Upper lobe of right lung (tissue), 1 donor: ENCODE data around the gene CACTIN. TPM values are rescaled to one million over a fixed set of nuclear protein-coding genes. Genes with fewer than 3 reads are reported as not detected.

ENCODE experiments used
- ATAC-seq: fragments of 200-7000 bp; cut with Tn5 transposase; one replicate; pipeline ENCODE4 v1.9.1; 2020; ENCODE audit warnings: mild to moderate bottlenecking, moderate library complexity
- DNase-seq: peaks from one replicate; pipeline ENCODE4 v3.0.0-alpha.2; 2020
- H3K27ac ChIP-seq: fragments of 200-600 bp; one replicate; pipeline ENCODE4 v1.8.0; 2022
- H3K27me3 ChIP-seq: fragments of 200-600 bp; one replicate; pipeline ENCODE4 v1.8.0; 2022; ENCODE audit warnings: mild to moderate bottlenecking
- H3K36me3 ChIP-seq: fragments of 200-600 bp; one replicate; pipeline ENCODE4 v1.8.0; 2022
- H3K4me1 ChIP-seq: fragments of 200-600 bp; one replicate; pipeline ENCODE4 v1.8.0; 2022
- H3K4me3 ChIP-seq: fragments of 200-600 bp; one replicate; pipeline ENCODE4 v1.8.0; 2022; ENCODE audit warnings: mild to moderate bottlenecking
- H3K9me3 ChIP-seq: fragments of 200-600 bp; one replicate; pipeline ENCODE4 v1.8.0; 2022
- intact Hi-C: fragments of 100-400 bp; cut with DNase I; formaldehyde crosslinking; loops from one replicate; pipeline ENCODE4 v1.11.0; 2022
- total RNA-seq: library from RNA; stranded (reverse); fragmentation: NEBNext Ultra II Directional; extraction: Animal tissue kit (Norgen Biotek cat#: 25700); gene quantifications from one replicate; pipeline ENCODE4 v1.2.1, GENCODE V29; 2021
- TF ChIP-seq, protein P1 (sequence below): fragments of 200-600 bp; IDR thresholded peaks from one replicate; pipeline ENCODE4 v1.8.0; 2022; ENCODE audit warnings: antibody characterized with exemption
- donor health status: DM: no; HTN: yes; CAD: no; lungs with severe emphysema.

The CACTIN gene
- total RNA-seq, 1 donor from 2014 or later = 24.3 TPM

DNA sequence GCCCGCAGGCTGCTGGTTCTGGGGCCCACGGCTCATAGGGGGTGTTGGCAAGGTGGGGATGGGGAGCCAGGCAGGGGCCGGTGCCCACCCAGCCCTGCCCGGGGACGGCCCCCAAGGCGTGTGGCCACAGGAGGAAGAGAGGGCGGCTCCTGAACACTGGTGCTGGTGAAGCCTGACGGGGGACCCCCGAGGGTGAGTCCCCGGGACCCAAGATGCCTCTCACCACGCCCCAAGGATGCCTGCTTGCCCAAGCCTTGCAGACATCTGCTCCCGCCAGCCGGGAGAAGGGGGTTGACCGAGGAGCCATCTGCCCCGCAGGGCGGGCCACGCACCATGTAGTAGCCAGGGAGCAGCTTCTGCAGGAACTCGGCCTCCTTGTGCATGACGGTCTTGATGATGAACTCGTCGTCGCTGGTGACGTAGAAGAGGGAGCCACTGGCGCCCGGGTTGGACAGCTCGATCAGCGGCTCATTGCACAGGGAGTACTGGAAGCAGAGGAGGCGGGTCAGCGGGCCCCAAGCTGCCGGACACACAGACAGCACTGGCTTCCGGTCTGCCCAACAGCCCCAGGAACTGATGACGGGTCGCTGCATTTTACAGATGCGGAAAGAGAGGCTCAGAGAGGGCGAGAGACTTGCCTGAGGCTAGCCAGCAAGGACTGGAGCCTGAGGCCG, 29.6 kb upstream of the CACTIN start:
- H3K27me3 ChIP-seq = no peaks in the 10 kb centered on the region
- TF ChIP-seq, protein P1, sequence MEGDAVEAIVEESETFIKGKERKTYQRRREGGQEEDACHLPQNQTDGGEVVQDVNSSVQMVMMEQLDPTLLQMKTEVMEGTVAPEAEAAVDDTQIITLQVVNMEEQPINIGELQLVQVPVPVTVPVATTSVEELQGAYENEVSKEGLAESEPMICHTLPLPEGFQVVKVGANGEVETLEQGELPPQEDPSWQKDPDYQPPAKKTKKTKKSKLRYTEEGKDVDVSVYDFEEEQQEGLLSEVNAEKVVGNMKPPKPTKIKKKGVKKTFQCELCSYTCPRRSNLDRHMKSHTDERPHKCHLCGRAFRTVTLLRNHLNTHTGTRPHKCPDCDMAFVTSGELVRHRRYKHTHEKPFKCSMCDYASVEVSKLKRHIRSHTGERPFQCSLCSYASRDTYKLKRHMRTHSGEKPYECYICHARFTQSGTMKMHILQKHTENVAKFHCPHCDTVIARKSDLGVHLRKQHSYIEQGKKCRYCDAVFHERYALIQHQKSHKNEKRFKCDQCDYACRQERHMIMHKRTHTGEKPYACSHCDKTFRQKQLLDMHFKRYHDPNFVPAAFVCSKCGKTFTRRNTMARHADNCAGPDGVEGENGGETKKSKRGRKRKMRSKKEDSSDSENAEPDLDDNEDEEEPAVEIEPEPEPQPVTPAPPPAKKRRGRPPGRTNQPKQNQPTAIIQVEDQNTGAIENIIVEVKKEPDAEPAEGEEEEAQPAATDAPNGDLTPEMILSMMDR = no peak
- H3K27ac ChIP-seq = no peak overlapping the region
- no peak for ATAC-seq
- no peaks in the 10 kb centered on the region for H3K4me1 ChIP-seq
- DNase-seq = no peak
- intact Hi-C loops = no loop called here
- peaks cover 51% of the 10 kb centered on the region for H3K36me3 ChIP-seq
- H3K9me3 ChIP-seq = no peaks in the 10 kb centered on the region
- no peak overlapping the region for H3K4me3 ChIP-seq

DNA sequence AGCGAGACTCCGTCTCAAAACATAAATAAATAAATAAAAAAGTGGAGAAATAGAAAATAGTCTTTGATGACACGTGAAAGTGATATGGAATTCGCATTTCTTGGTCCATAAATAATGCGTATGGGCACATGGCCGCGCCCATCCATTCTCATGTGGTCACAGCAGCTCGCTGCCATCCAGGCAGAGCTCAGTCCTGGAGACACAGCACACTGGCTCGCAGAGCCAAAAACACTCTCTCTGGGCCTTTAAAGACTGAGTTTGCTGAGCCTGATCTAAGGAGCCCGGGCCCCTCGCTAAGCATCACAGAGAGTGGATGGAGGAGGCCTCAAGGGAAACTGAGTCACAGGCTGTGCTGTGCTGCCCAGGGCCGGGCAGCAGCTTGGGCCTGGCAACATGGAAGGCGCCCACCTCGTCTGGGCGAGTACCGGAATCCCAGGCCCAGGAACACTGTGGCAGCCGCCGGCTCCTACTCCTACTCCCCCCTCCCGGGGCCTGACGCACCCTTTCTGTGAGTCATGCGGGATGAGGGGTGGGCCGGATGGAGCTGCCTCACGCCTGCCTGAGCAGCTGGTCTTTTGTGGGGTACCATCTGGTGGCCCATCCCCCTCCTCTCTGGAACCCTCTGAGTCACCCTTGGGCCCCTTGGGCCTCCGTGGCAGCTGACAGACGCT, 28.9 kb upstream of the CACTIN start:
- no peak overlapping the region for H3K4me3 ChIP-seq
- ATAC-seq = no peak
- no peak for DNase-seq
- no peaks in the 10 kb centered on the region for H3K9me3 ChIP-seq
- no peak overlapping the region for H3K27ac ChIP-seq
- H3K4me1 ChIP-seq = no peaks in the 10 kb centered on the region
- intact Hi-C loops = no loop called here
- no peaks in the 10 kb centered on the region for H3K27me3 ChIP-seq
- peaks cover 57% of the 10 kb centered on the region for H3K36me3 ChIP-seq
- TF ChIP-seq, protein P1 = no peak

DNA sequence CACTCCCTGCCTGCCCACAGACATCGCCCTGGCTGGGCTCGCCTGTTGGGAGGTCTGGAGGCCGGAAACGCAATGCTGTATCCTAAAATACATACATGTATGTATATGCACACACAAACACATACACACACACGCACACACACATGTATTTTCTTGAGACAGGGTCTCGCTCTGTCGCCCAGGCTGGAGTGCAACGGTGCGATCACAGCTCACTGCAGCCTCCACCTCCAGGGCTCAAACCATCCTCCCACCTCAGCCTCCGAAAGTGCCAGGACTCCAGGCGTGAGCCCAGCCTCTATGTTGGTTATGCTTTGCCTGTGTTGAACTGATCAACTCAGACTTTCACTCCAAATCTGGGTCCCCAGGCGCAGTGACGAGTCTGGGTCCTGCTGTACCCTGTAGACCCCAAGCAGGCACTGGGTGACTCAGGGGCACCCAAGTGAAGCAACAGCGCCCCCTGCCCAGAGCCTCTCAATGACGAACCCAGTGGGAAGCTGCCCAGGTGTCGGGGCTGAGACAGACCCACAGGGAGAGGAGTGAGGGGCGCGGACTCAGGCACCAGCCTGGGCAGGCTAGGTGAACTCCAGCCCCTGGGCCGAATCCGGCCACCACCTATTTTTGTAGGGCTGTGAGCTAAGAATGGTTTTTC, 27.4 kb upstream of the CACTIN start:
- ATAC-seq = no peak
- no peaks in the 10 kb centered on the region for H3K9me3 ChIP-seq
- intact Hi-C loops = no loop called here
- H3K4me1 ChIP-seq = no peaks in the 10 kb centered on the region
- TF ChIP-seq, protein P1 = no peak
- H3K27me3 ChIP-seq = no peaks in the 10 kb centered on the region
- no peak overlapping the region for H3K27ac ChIP-seq
- no peak for DNase-seq
- H3K36me3 ChIP-seq = peaks cover 61% of the 10 kb centered on the region
- H3K4me3 ChIP-seq = no peak overlapping the region

DNA sequence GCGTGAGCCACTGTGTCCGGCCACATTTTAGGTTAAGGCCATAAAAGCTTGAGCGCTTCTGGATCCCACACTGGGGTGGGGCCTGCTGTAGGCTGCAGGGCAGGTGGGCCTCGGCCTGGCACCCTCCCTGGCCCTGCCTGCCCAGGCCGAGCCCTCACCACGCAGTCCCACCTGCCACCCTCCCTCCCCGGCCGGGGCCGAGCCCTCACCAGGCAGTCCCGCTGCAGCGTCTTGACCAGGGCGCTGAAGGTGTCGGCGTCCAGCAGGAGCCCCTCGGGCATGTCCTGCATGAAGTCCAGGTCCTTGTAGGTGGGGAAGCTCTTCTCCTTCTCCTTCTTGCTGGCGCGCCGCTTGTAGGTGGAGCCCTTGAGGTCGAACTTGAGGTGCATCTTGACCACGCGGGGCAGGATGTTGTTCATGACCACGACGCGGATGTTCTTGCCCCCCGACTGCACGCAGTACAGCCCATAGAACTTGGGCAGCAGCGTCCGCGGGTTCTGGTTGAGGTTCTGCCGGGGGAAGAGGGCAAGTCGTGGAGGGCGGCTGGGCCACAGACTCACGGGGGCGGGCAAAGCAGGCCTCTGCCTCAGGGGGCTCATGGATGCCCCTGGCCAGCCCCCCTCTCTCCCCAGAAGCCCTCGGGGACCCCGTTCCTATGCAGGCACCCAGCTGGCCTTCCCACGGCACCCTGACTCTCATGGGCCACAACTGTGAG, 26.6 kb upstream of the CACTIN start:
- TF ChIP-seq, protein P1 = no peak
- H3K9me3 ChIP-seq = no peaks in the 10 kb centered on the region
- no peak for DNase-seq
- no peaks in the 10 kb centered on the region for H3K4me1 ChIP-seq
- no peaks in the 10 kb centered on the region for H3K27me3 ChIP-seq
- intact Hi-C loops = no loop called here
- ATAC-seq = no peak
- no peak overlapping the region for H3K27ac ChIP-seq
- no peak overlapping the region for H3K4me3 ChIP-seq
- H3K36me3 ChIP-seq = peaks cover 66% of the 10 kb centered on the region

DNA sequence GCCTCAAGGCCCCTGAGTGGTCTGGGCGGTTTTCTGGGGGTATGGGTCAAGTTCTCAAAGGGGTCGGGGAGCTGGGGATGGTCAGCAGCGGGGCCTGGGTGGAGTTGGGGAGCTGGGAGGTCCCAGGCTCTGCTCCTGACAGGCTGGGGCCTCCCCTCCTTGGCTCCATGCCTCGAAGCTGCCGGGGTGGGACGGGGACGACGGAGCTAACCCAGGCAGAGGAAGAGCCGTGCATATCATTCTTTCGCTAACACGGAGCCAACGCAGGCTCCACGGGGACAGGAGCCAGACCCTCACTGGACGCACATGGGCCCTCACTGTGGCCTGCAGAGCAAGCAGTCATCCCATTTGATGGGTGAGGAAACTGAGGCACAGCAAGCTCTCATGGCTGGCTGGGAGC, 25.8 kb upstream of the CACTIN start:
- no peak overlapping the region for H3K4me3 ChIP-seq
- ATAC-seq (no peak), DNase-seq (no peak)
- intact Hi-C loops = no loop called here
- no peaks in the 10 kb centered on the region for H3K27me3 ChIP-seq
- H3K27ac ChIP-seq = no peak overlapping the region
- H3K4me1 ChIP-seq = no peaks in the 10 kb centered on the region
- TF ChIP-seq, protein P1 = no peak
- H3K36me3 ChIP-seq = peaks cover 66% of the 10 kb centered on the region
- H3K9me3 ChIP-seq = no peaks in the 10 kb centered on the region
